ENCODE measurements around the gene SMCO1. TPM values are rescaled to one million over a fixed set of nuclear protein-coding genes. Genes with fewer than 3 reads are reported as not detected.
"Not testable (repeated sequence)": the region's sequence is repeated elsewhere in the genome, so short reads cannot be mapped to it uniquely, and the experiment has no call there.

Gene SMCO1
- total RNA-seq, 4 donors from 2014 or later, result 0.46 to 2.2 (median 1.5) TPM

GRCh38 chr3:196477678-196478077, 37.5 kb downstream of the SMCO1 start:
- TF ChIP-seq CTCF (IDR thresholded peaks at IDR 0.05 in 4 of 5, conservative IDR thresholded peaks at IDR 0.05 in 1 of 5) (no peak), POLR2A (IDR thresholded peaks at IDR 0.05) (no peak)
- Histone ChIP-seq H3K4me1 (no peaks in the 10 kb centered on the region), H3K36me3 (peaks cover 3 to 82% of the 10 kb centered on the region in 2 donors), H3K4me3 (no peak overlapping the region), H3K9me3 (no peaks in the 10 kb centered on the region), H3K27ac (no peak overlapping the region), H3K27me3 (no peaks in the 10 kb centered on the region)
- ATAC-seq (no peak), DNase-seq (no peak)
- intact Hi-C loops (cut with DNase I; ENCODE audit: low total_unique reads), result no loop called here
- in situ Hi-C loops (cut with MboI; ENCODE audit: low sequenced_read_pairs in 4 of 4), result no loop called here

- no peak overlapping the region for H3K4me3 ChIP-seq
- intact Hi-C loops (cut with DNase I; ENCODE audit: low total_unique reads) (no loop called here), in situ Hi-C loops (cut with MboI; ENCODE audit: low sequenced_read_pairs in 4 of 4) (no loop called here)
- no peak overlapping the region for H3K27ac ChIP-seq
- no peak for TF ChIP-seq CTCF (IDR thresholded peaks at IDR 0.05 in 4 of 5, conservative IDR thresholded peaks at IDR 0.05 in 1 of 5)
- TF ChIP-seq POLR2A (IDR thresholded peaks at IDR 0.05), result no peak
- no peak for ATAC-seq
- peaks cover 0 to 55% of the 10 kb centered on the region in 2 donors for H3K36me3 ChIP-seq
- no peaks in the 10 kb centered on the region for H3K4me1 ChIP-seq
- no peak for DNase-seq
- H3K9me3 ChIP-seq, result no peaks in the 10 kb centered on the region
- no peaks in the 10 kb centered on the region for H3K27me3 ChIP-seq
Observed at GRCh38 chr3:196472286-196472685, 42.9 kb downstream of the SMCO1 start.

- Histone ChIP-seq H3K9me3 (no peaks in the 10 kb centered on the region), H3K27ac (no peak overlapping the region), H3K36me3 (peaks cover 0 to 48% of the 10 kb centered on the region in 2 donors), H3K4me3 (no peak overlapping the region), H3K4me1 (no peaks in the 10 kb centered on the region), H3K27me3 (no peaks in the 10 kb centered on the region)
- ATAC-seq, result no peak
- TF ChIP-seq CTCF (IDR thresholded peaks at IDR 0.05 in 4 of 5, conservative IDR thresholded peaks at IDR 0.05 in 1 of 5) (no peak), POLR2A (IDR thresholded peaks at IDR 0.05) (no peak)
- intact Hi-C loops (cut with DNase I; ENCODE audit: low total_unique reads) (no loop called here), in situ Hi-C loops (cut with MboI; ENCODE audit: low sequenced_read_pairs in 4 of 4) (no loop called here)
- DNase-seq, result no peak
Observed at GRCh38 chr3:196471551-196471950, 43.6 kb downstream of the SMCO1 start.

GRCh38 chr3:196470182-196470581, 45.0 kb downstream of the SMCO1 start:
- DNase-seq; H3K27me3 ChIP-seq; H3K9me3 ChIP-seq; H3K4me3 ChIP-seq; H3K4me1 ChIP-seq; in situ Hi-C loops (cut with MboI; ENCODE audit: low sequenced_read_pairs in 4 of 4); H3K27ac ChIP-seq; ATAC-seq; intact Hi-C loops (cut with DNase I; ENCODE audit: low total_unique reads): not testable (repeated sequence)
- H3K36me3 ChIP-seq, result peaks cover 0 to 39% of the 10 kb centered on the region in 2 donors

GRCh38 chr3:196463804-196464203, 51.3 kb downstream of the SMCO1 start:
- in situ Hi-C loops (cut with MboI; ENCODE audit: low sequenced_read_pairs in 4 of 4) (no loop called here), intact Hi-C loops (cut with DNase I; ENCODE audit: low total_unique reads) (no loop called here)
- TF ChIP-seq POLR2A (IDR thresholded peaks at IDR 0.05) (no peak), CTCF (IDR thresholded peaks at IDR 0.05 in 4 of 5, conservative IDR thresholded peaks at IDR 0.05 in 1 of 5) (no peak)

More at GRCh38 chr3:196463804-196464203, 51.3 kb downstream of the SMCO1 start:
- H3K4me1 ChIP-seq, result no peaks in the 10 kb centered on the region
- no peaks in the 10 kb centered on the region for H3K9me3 ChIP-seq
- no peak overlapping the region for H3K4me3 ChIP-seq
- ATAC-seq (peak in 1 of 2 donors; percentile 55), DNase-seq (peak in 1 of 2 donors; percentile 24)
- H3K27me3 ChIP-seq, result no peaks in the 10 kb centered on the region
- H3K27ac ChIP-seq, result no peak overlapping the region
- H3K36me3 ChIP-seq, result no peaks in the 10 kb centered on the region
